HepG2 (cell line): ENCODE data around the gene FAAP20. TPM values are rescaled to one million over a fixed set of nuclear protein-coding genes. Genes with fewer than 3 reads are reported as not detected.
A peak's percentile ranks its signal among the peaks of the same experiment; 100 is the strongest.

Experiments
- DBP ChIP-seq: sonication (generic); formaldehyde crosslinking; IDR thresholded peaks from 2 replicates; pipeline ENCODE4 v1.4.0; 2020; ENCODE audit warnings: missing genetic modification reagents; ENCODE audit errors: not compliant biosample characterization
- ERF ChIP-seq: IDR thresholded peaks from 2 replicates; pipeline ENCODE4 v1.6.1; 2018; ENCODE audit warnings: missing biosample characterization, missing genetic modification reagents
- HMG20B ChIP-seq: conservative IDR thresholded peaks from 2 replicates; pipeline ENCODE4 v1.6.1; 2016; ENCODE audit warnings: missing genetic modification reagents, missing compliant biosample characterization
- HOXD1 ChIP-seq: sonication (generic); formaldehyde crosslinking; IDR thresholded peaks from 2 replicates; pipeline ENCODE4 v1.5.0; 2020; ENCODE audit warnings: missing genetic modification reagents
- ISX ChIP-seq: sonication (generic); formaldehyde crosslinking; conservative IDR thresholded peaks from 2 replicates; pipeline ENCODE4 v1.5.0; 2020; ENCODE audit warnings: missing genetic modification reagents
- PAX8 ChIP-seq: sonication (generic); formaldehyde crosslinking; IDR thresholded peaks from 2 replicates; pipeline ENCODE4 v1.8.0; 2022; ENCODE audit warnings: mild to moderate bottlenecking, missing genetic modification reagents, borderline replicate concordance
- PPARG ChIP-seq: conservative IDR thresholded peaks from 2 replicates; pipeline ENCODE4 v1.6.1; 2016; ENCODE audit warnings: missing biosample characterization, missing genetic modification reagents
- RBM39 ChIP-seq: fragments of 200-400 bp; formaldehyde crosslinking; IDR thresholded peaks from one replicate; pipeline ENCODE4 v1.6.1; 2018; ENCODE audit warnings: antibody characterized with exemption, mild to moderate bottlenecking, low read depth, low read length; ENCODE audit not compliant: poor library complexity, severe bottlenecking
- RXRB ChIP-seq: IDR thresholded peaks from 2 replicates; pipeline ENCODE4 v1.6.1; 2016; ENCODE audit warnings: borderline replicate concordance, missing genetic modification reagents, missing compliant biosample characterization
- ZEB1 ChIP-seq: IDR thresholded peaks from 2 replicates; pipeline ENCODE4 v1.6.1; 2012; ENCODE audit warnings: mild to moderate bottlenecking, low read depth, inconsistent platforms; ENCODE audit not compliant: insufficient replicate concordance
- ZFP62 ChIP-seq: sonication (generic); formaldehyde crosslinking; IDR thresholded peaks from 2 replicates; pipeline ENCODE4 v1.4.0; 2020; ENCODE audit warnings: missing genetic modification reagents
- ZFX ChIP-seq: sonication (generic); formaldehyde crosslinking; IDR thresholded peaks from 2 replicates; pipeline ENCODE4 v1.4.0; 2020; ENCODE audit warnings: mild to moderate bottlenecking, low read depth, missing genetic modification reagents, moderate library complexity
- ZNF224 ChIP-seq: sonication (generic); formaldehyde crosslinking; IDR thresholded peaks from 2 replicates; pipeline ENCODE4 v1.5.0; 2020; ENCODE audit warnings: mild to moderate bottlenecking, missing genetic modification reagents
- ZNF24 ChIP-seq: fragments of 450-650 bp; IDR thresholded peaks from 2 replicates; pipeline ENCODE4 v1.6.1; 2017; ENCODE audit warnings: antibody characterized with exemption, mild to moderate bottlenecking
- ZNF460 ChIP-seq: sonication (generic); formaldehyde crosslinking; IDR thresholded peaks from 2 replicates; pipeline ENCODE4 v1.5.1; 2020; ENCODE audit warnings: missing genetic modification reagents, mild to moderate bottlenecking, borderline replicate concordance
- ZNF547 ChIP-seq: sonication (generic); formaldehyde crosslinking; IDR thresholded peaks from 2 replicates; pipeline ENCODE4 v1.5.1; 2020; ENCODE audit warnings: mild to moderate bottlenecking, missing genetic modification reagents
- ZNF572 ChIP-seq: sonication (generic); formaldehyde crosslinking; IDR thresholded peaks from 2 replicates; pipeline ENCODE4 v1.5.1; 2020; ENCODE audit warnings: mild to moderate bottlenecking, missing genetic modification reagents
- ZNF674 ChIP-seq: sonication (generic); formaldehyde crosslinking; IDR thresholded peaks from 2 replicates; pipeline ENCODE4 v1.5.0; 2020; ENCODE audit warnings: low read depth, mild to moderate bottlenecking, missing genetic modification reagents
- ZNF776 ChIP-seq: sonication (generic); formaldehyde crosslinking; IDR thresholded peaks from 2 replicates; pipeline ENCODE4 v1.4.0; 2020; ENCODE audit warnings: mild to moderate bottlenecking, missing genetic modification reagents
- ZNF781 ChIP-seq: sonication (generic); formaldehyde crosslinking; IDR thresholded peaks from 2 replicates; pipeline ENCODE4 v1.5.1; 2020; ENCODE audit warnings: borderline replicate concordance, mild to moderate bottlenecking, missing genetic modification reagents; ENCODE audit errors: not compliant biosample characterization
- ZNF790 ChIP-seq: sonication (generic); formaldehyde crosslinking; IDR thresholded peaks from 2 replicates; pipeline ENCODE4 v1.8.0; 2022; ENCODE audit warnings: missing genetic modification reagents, mild to moderate bottlenecking, borderline replicate concordance
- ZNF792 ChIP-seq: IDR thresholded peaks from 2 replicates; pipeline ENCODE4 v1.6.1; 2016
- ZNF850 ChIP-seq: sonication (generic); formaldehyde crosslinking; conservative IDR thresholded peaks from 2 replicates; pipeline ENCODE4 v1.9.0; 2021; ENCODE audit warnings: mild to moderate bottlenecking, missing genetic modification reagents
- polyA plus RNA-seq, 8 experiments: library from polyadenylated mRNA; depleted of rRNA in 3 of 8; stranded (reverse) in 7 of 8; unstranded in 1 of 8; fragments of >200 nt; fragmentation: Illumina TruSeq in 4 of 8; extraction: Trizol in 4 of 8; gene quantifications; 2 replicates each; pipeline versions ENCODE4 v1.2.1 to v1.2.3, GENCODE V29; 2011 to 2016; ENCODE audit warnings: low read depth in 4 of 8, missing spikeins in 1 of 8, mixed read lengths in 1 of 8; ENCODE audit not compliant: insufficient read depth in 1 of 8
- total RNA-seq, 5 experiments: library from RNA; depleted of rRNA; stranded (reverse); fragments of >200 nt; fragmentation: Illumina TruSeq; extraction: Trizol; gene quantifications; 2 replicates each; pipeline ENCODE4 v1.2.3, GENCODE V29; 2016; ENCODE audit warnings: low read depth in 1 of 5
- TF ChIP-seq, protein P1 (sequence below): sonication (generic); formaldehyde crosslinking; IDR thresholded peaks from 2 replicates; pipeline ENCODE4 v1.5.0; 2020; ENCODE audit warnings: missing genetic modification reagents
- TF ChIP-seq, protein P2 (sequence below): sonication (generic); formaldehyde crosslinking; IDR thresholded peaks from 2 replicates; pipeline ENCODE4 v1.4.0; 2020; ENCODE audit warnings: missing genetic modification reagents, mild to moderate bottlenecking, borderline replicate concordance
- TF ChIP-seq, protein P3 (sequence below): sonication (generic); formaldehyde crosslinking; IDR thresholded peaks from 2 replicates; pipeline ENCODE4 v1.4.0; 2020; ENCODE audit warnings: missing genetic modification reagents, low read depth, mild to moderate bottlenecking, borderline replicate concordance

Gene FAAP20
- total and polyA plus RNA-seq, 2 of the 13 experiments (the other 11 are each of a cell fraction or from before 2014, with no cell fraction given) = 9.6 to 10.8 TPM

GRCh38 chr1:2208309-2209239, 14.0 kb upstream of the FAAP20 start (continued):
- TF ChIP-seq PAX8 (no peak), ZEB1 (peak; percentile 73), ERF (CRISPR knock-in tag) (peak; percentile 78; the same call in 1 of the 2 replicates), ZNF850 (CRISPR knock-in tag) (no peak), ZNF460 (CRISPR knock-in tag) (no peak; the same call in 1 of the 2 replicates), ISX (CRISPR knock-in tag) (no peak), ZNF572 (no peak), RXRB (CRISPR knock-in tag) (peak; percentile 66; the same call in 1 of the 2 replicates), ZNF547 (CRISPR knock-in tag) (no peak), PPARG (CRISPR knock-in tag) (peak; percentile 65; the same call in 1 of the 2 replicates), ZNF792 (CRISPR knock-in tag) (peak; percentile 22; the same call in 1 of the 2 replicates), ZFP62 (no peak), ZNF24 (no peak), ZNF776 (CRISPR knock-in tag) (no peak), ZNF790 (CRISPR knock-in tag) (no peak), ZNF781 (CRISPR knock-in tag) (no peak), HOXD1 (CRISPR knock-in tag) (no peak; the same call in 1 of the 2 replicates), RBM39 (no peak), HMG20B (CRISPR knock-in tag) (no peak), DBP (CRISPR knock-in tag) (no peak), ZNF674 (no peak), ZNF224 (no peak), ZFX (CRISPR knock-in tag) (no peak)
- TF ChIP-seq, protein P1, sequence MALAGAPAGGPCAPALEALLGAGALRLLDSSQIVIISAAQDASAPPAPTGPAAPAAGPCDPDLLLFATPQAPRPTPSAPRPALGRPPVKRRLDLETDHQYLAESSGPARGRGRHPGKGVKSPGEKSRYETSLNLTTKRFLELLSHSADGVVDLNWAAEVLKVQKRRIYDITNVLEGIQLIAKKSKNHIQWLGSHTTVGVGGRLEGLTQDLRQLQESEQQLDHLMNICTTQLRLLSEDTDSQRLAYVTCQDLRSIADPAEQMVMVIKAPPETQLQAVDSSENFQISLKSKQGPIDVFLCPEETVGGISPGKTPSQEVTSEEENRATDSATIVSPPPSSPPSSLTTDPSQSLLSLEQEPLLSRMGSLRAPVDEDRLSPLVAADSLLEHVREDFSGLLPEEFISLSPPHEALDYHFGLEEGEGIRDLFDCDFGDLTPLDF (CRISPR knock-in tag) = no peak
- TF ChIP-seq, protein P2, sequence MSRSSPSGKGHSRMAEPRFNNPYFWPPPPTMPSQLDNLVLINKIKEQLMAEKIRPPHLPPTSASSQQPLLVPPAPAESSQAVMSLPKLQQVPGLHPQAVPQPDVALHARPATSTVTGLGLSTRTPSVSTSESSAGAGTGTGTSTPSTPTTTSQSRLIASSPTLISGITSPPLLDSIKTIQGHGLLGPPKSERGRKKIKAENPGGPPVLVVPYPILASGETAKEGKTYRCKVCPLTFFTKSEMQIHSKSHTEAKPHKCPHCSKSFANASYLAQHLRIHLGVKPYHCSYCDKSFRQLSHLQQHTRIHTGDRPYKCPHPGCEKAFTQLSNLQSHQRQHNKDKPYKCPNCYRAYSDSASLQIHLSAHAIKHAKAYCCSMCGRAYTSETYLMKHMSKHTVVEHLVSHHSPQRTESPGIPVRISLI (CRISPR knock-in tag) = no peak
- TF ChIP-seq, protein P3, sequence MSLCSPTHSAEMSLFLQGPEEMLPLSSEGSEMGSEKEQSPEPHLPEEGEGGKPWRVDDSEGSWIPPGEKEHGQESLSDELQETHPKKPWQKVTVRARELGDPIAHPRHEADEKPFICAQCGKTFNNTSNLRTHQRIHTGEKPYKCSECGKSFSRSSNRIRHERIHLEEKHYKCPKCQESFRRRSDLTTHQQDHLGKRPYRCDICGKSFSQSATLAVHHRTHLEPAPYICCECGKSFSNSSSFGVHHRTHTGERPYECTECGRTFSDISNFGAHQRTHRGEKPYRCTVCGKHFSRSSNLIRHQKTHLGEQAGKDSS (CRISPR knock-in tag) = 0 out of 2 replicates have a peak, but pooled peaks have one; percentile 5
